Jurkat, Clone E6-1 (cell line): ENCODE results near the gene CBX2.

Experiments
- DNase-seq: peaks from one replicate; pipeline ENCODE4 v3.0.0-alpha.2; 2011; ENCODE audit warnings: low read depth, low spot score
- H3K4me3 ChIP-seq: 2 replicates; pipeline ENCODE4 v1.5.1; 2011; ENCODE audit warnings: mild to moderate bottlenecking, low read length, control low read depth, moderate library complexity

The CBX2 gene

DNA sequence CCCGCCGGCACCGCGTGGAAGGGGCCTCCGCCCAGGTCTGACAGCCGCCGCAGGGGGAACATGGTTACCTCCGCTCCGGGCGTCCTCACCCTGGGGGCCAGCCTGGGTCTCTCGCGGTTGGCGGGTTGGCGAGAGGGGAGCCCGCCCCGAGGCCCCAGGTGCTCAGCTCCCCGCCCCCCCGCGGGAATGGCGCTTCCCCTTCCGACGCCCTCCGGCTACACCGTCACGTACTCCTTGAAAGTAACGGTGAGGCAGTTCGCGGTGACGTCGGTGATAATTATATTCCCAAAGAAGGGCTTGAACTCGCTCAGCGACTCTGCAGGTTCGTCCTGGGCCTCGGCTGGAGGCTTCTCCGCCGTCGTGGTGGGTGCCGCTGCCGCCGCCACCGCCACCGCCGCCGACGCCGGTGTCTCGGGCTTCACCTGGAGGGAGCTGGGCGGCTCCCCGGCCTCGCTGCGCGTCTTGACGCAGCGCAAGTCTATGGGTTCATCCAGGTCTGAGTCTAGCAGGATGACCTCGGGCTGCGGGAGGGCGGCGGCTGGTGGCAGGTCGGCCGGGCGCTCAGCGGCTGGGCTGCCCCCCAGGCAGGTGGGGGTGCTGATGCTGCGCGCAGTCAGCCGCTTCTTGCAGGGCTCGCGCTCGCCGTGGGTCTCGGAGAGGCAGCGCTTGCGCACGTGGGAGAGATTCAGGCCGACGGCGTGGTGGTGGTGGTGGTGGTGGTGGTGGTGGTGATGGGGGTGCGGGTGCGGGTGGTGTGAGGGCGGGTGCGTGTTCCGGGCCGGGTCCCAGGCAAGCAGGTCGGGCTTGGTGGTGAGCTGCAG is 56.0 kb downstream of the CBX2 start:
- H3K4me3 ChIP-seq = no peak overlapping the region
- no peak for DNase-seq

- no peak for DNase-seq
- no peak overlapping the region for H3K4me3 ChIP-seq
These were observed 56.9 kb downstream of the CBX2 start for GRCh38 chr17:79834565-79835469.

GRCh38 chr17:79835470-79835899 is 57.5 kb downstream of the CBX2 start:
- no peak overlapping the region for H3K4me3 ChIP-seq
- DNase-seq = no peak

DNA sequence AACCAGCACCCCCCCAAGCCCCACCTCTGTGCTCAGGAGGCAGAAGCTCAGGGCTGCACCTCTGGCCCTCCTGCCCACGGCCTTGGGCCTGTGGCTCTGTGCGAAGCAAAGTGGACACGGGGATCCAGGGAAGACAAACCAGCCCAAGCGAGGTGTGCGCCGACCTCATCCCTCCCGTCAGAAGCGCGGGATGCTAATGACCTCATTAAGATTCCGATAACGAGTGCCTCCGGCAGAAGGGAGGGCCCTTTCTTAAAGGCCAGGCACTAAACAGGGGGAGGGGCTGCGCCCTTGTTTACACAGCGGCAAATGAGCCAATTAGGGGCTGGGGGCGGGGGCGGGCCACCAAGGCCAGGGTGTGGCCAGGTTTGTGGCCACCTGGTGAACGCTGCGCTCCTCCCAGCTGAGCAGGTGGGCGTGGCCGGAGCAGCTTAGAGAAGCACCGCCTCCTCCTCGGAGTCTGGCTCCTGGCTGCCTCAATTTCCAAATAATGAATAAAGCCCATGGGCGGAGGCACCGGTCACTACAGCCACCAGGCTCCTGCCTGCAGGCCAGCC is 58.1 kb downstream of the CBX2 start:
- DNase-seq = no peak
- no peak overlapping the region for H3K4me3 ChIP-seq

DNA sequence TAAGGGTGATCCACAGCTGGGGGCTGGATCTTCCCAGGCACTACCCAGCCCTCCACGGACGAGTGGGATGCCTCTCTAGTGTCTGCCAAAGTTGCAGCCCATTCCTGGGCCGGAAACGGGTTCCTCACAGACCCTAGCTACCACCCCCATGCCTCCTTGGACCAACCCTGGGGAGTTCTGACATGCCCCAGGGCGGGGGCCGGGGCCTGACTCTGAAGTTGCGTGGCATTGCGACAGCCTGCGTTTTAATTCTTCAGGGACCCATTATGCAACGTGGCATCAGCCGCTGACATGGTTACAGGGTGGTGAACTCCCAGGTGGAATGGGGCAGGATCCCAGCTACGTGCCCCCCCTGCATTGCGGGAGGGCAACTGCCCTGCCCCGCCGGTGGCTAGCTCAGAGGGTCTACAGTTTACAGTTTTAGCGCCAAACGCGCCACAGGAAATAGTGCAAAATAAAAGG is 58.6 kb downstream of the CBX2 start:
- H3K4me3 ChIP-seq = peak overlapping the region; percentile 86
- no peak for DNase-seq

DNA sequence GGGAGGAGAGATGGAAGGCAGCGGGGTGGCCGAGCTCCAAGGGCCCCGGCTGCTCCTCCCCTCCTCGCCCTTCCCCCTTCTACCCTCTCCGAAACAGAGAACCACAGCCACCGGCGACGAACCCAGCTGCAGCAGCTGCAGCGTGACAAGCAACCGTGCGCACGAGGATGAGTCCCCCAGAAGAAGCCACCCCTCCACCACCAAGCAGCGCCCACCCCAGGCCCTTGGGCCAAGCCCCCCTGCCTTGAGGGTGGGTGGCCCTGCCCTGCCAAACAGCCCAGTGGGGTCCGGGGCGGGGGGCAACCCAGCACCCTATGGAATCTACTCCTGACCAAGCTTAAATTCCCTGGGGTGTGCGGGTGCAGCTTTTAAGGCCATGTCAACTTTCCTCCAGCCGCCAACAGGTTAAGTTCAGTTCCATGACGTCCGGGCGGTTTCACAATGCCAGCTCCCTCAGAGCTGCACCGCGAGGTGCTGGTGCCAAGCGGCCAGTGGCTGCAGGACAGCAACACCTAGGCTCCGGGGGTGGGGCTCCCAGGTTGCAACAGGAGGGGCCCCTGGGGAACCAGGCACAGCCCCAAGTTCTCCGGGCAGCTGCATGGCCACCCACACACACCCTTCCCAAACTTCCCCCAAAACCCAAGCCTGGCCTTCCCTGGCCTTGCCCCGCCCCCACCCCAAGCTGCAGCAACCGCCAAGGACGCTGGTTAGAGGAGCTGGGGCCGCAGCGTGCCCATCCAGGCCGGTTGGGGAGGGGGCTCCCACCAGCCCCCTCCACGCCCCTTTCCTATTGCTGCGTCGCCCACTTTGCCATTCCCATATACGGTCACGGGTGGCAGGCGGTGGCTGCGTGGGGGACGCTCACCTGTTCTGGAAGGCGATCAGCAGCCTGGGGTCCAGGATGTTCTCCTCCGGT is 59.3 kb downstream of the CBX2 start:
- H3K4me3 ChIP-seq = peak overlapping the region; percentile 86
- peak; percentile 84 for DNase-seq
